C4-2B (cell line): ENCODE data around the gene ATXN7L1.

Experiments used
- ZFX ChIP-seq: fragments of 450-650 bp; IDR thresholded peaks from 2 replicates; pipeline ENCODE4 v1.6.1; 2017
- TF ChIP-seq, protein P1 (sequence below): fragments of 450-650 bp; conservative IDR thresholded peaks from 2 replicates; pipeline ENCODE4 v1.5.1; 2017; ENCODE audit warnings: mild to moderate bottlenecking

DNA sequence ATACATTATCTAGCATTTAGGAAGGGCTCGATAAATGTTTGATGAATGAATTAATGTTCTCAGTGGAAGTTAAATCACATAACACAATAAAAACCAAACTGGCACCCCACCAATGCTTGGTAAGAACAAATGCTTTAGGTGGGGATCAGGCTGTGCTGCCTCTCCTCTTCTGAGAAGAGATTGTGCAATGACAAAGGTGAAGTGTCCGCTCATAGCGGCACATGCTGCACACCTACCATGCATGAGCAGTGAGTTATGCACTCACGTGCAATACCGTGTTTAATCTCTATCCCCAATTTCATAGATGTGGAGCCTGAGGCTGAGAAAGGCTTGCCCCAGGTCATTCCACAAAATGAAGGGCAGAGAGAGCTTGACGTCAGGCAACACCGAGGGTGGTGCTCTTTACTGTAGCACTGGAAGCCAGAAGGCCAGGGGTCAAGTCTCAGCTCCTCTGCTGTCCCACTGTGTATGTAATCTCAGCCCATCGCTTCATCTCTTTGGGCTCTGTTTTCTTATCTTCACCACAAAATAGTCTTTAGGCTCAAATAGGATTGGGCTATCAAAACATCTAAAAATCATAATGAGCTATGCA, 222.2 kb downstream of the ATXN7L1 start:
- TF ChIP-seq, protein P1, sequence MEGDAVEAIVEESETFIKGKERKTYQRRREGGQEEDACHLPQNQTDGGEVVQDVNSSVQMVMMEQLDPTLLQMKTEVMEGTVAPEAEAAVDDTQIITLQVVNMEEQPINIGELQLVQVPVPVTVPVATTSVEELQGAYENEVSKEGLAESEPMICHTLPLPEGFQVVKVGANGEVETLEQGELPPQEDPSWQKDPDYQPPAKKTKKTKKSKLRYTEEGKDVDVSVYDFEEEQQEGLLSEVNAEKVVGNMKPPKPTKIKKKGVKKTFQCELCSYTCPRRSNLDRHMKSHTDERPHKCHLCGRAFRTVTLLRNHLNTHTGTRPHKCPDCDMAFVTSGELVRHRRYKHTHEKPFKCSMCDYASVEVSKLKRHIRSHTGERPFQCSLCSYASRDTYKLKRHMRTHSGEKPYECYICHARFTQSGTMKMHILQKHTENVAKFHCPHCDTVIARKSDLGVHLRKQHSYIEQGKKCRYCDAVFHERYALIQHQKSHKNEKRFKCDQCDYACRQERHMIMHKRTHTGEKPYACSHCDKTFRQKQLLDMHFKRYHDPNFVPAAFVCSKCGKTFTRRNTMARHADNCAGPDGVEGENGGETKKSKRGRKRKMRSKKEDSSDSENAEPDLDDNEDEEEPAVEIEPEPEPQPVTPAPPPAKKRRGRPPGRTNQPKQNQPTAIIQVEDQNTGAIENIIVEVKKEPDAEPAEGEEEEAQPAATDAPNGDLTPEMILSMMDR: no peak
- TF ChIP-seq ZFX: no peak
